HepG2 (cell line): ENCODE results near the gene ANKRD31. TPM values are rescaled to one million over a fixed set of nuclear protein-coding genes. Genes with fewer than 3 reads are reported as not detected.

Experiments
- ATAC-seq: fragments of 200-7000 bp; cut with Tn5 transposase; 3 replicates; pipeline ENCODE4 v1.9.1; 2020; ENCODE audit warnings: mild to moderate bottlenecking, moderate library complexity
- BruUV-seq: library from RNA; stranded (reverse); fragments of 400-500 nt; replicated peaks from 2 replicates; lab custom pipeline; 2021; lab: Mats Ljungman, UMichigan
- CTCF ChIA-PET: fragments of 300-600 bp; formaldehyde crosslinking; extraction: SDS; loops from one replicate; lab custom pipeline; 2021; ENCODE audit warnings: low total read pairs, inconsistent platforms, low intra/inter-chr PET ratio; lab: Yijun Ruan, JAX
- POLR2A ChIA-PET: fragments of 350-600 bp; sonication (Branson Sonifier 250); formaldehyde crosslinking; loops from one replicate; lab custom pipeline; 2020; ENCODE audit warnings: antibody characterized with exemption, inconsistent platforms; lab: Yijun Ruan, JAX
- DNase-seq: peaks from one replicate; pipeline ENCODE4 v3.0.0-alpha.2; 2015; ENCODE audit warnings: low spot score
- FAIRE-seq: peaks from 3 replicates; lab custom pipeline; 2011; peaks lifted over from hg19 to GRCh38; lab: Jason Lieb, UNC
- H2AFZ ChIP-seq: one replicate; pipeline ENCODE4 v1.6.1; 2011; ENCODE audit warnings: low read length, inconsistent platforms
- H3K27ac ChIP-seq: fragments of 300-600 bp; 3 replicates; pipeline ENCODE4 v1.8.0; 2011; ENCODE audit warnings: mixed run types, mild to moderate bottlenecking, mixed read lengths, low read length, inconsistent platforms; ENCODE audit not compliant: insufficient read depth; ENCODE audit errors: extremely low read length
- H3K27me3 ChIP-seq, 2 experiments: fragments of 200-600 bp in 1 of 2; 2 replicates in 1 of 2; 3 replicates in 1 of 2; pipeline versions ENCODE4 v1.6.0 to v1.8.0; 2011; ENCODE audit warnings: low read length in 2 of 2, mild to moderate bottlenecking in 2 of 2, moderate library complexity in 2 of 2, inconsistent platforms in 1 of 2; ENCODE audit not compliant: insufficient read depth in 2 of 2, control insufficient read depth in 1 of 2
- H3K36me3 ChIP-seq, 2 experiments: fragments of 200-600 bp in 1 of 2; replicated peaks in 1 of 2; 2 replicates in 1 of 2; 3 replicates in 1 of 2; pipeline versions ENCODE4 v1.5.1 to v1.8.0; 2011; ENCODE audit warnings: low read length in 2 of 2, inconsistent platforms in 1 of 2; ENCODE audit not compliant: insufficient read depth in 2 of 2, control insufficient read depth in 1 of 2
- H3K4me1 ChIP-seq: 2 replicates; pipeline ENCODE4 v1.5.1; 2012; ENCODE audit warnings: low read length, inconsistent platforms; ENCODE audit not compliant: insufficient read depth
- H3K4me2 ChIP-seq: 2 replicates; pipeline ENCODE4 v1.6.0; 2011; ENCODE audit warnings: low read depth, low read length, inconsistent platforms
- H3K4me3 ChIP-seq, 3 experiments: fragments of 200-600 bp in 1 of 3; sonication (generic), shearing (Covaris generic) in 1 of 3; replicated peaks in 1 of 3; 2 replicates each; pipeline ENCODE4 v1.5.1; 2011 to 2016; ENCODE audit warnings: low read length in 3 of 3, inconsistent platforms in 2 of 3, low read depth in 2 of 3, mild to moderate bottlenecking in 2 of 3, control low read depth in 1 of 3, mixed read lengths in 1 of 3; ENCODE audit not compliant: insufficient read depth in 1 of 3
- H3K79me2 ChIP-seq: one replicate; pipeline ENCODE4 v1.6.1; 2011; ENCODE audit warnings: low read length, inconsistent platforms; ENCODE audit not compliant: insufficient read depth
- H3K9ac ChIP-seq: 2 replicates; pipeline ENCODE4 v1.6.0; 2011; ENCODE audit warnings: mild to moderate bottlenecking, low read depth, low read length, inconsistent platforms; ENCODE audit not compliant: insufficient read depth
- H3K9me3 ChIP-seq: 2 replicates; pipeline ENCODE4 v1.5.1; 2012; ENCODE audit warnings: mild to moderate bottlenecking, low read length
- H4K20me1 ChIP-seq: 2 replicates; pipeline ENCODE4 v1.6.0; 2011; ENCODE audit warnings: inconsistent platforms, mild to moderate bottlenecking, low read length, moderate library complexity; ENCODE audit not compliant: insufficient read depth
- BRD4 ChIP-seq: sonication (generic); formaldehyde crosslinking; IDR thresholded peaks from 2 replicates; pipeline ENCODE4 v1.4.0; 2020; ENCODE audit warnings: missing genetic modification reagents
- CBFB ChIP-seq: sonication (generic); formaldehyde crosslinking; IDR thresholded peaks from 2 replicates; pipeline ENCODE4 v1.4.0; 2020; ENCODE audit warnings: missing genetic modification reagents
- CBX2 ChIP-seq, 2 experiments: fragments of 200-600 bp in 1 of 2; sonication (generic); formaldehyde crosslinking in 1 of 2; IDR thresholded peaks; 2 replicates each; pipeline versions ENCODE4 v1.7.0 to v1.8.1; 2018 to 2022; ENCODE audit warnings: low read depth in 2 of 2, low read length in 1 of 2, mild to moderate bottlenecking in 1 of 2, missing genetic modification reagents in 1 of 2
- EZH2 ChIP-seq: conservative IDR thresholded peaks from 2 replicates; pipeline ENCODE4 v1.6.1; 2012; ENCODE audit warnings: mild to moderate bottlenecking, low read depth, low read length, moderate library complexity
- HINFP ChIP-seq: sonication (generic); formaldehyde crosslinking; IDR thresholded peaks from 2 replicates; pipeline ENCODE4 v1.4.0; 2020; ENCODE audit warnings: low read depth, mild to moderate bottlenecking, missing genetic modification reagents
- NFYB ChIP-seq: sonication (generic); formaldehyde crosslinking; IDR thresholded peaks from 2 replicates; pipeline ENCODE4 v1.4.0; 2020; ENCODE audit warnings: missing genetic modification reagents
- RFXANK ChIP-seq: IDR thresholded peaks from 2 replicates; pipeline ENCODE4 v1.6.1; 2016
- TBX2 ChIP-seq: sonication (generic); formaldehyde crosslinking; IDR thresholded peaks from 2 replicates; pipeline ENCODE4 v1.5.0; 2020; ENCODE audit warnings: missing genetic modification reagents, mild to moderate bottlenecking, borderline replicate concordance
- XBP1 ChIP-seq: sonication (generic); formaldehyde crosslinking; IDR thresholded peaks from 2 replicates; pipeline ENCODE4 v1.5.0; 2020; ENCODE audit warnings: missing genetic modification reagents
- ZNF136 ChIP-seq: sonication (generic); formaldehyde crosslinking; IDR thresholded peaks from 2 replicates; pipeline ENCODE4 v1.8.1; 2022; ENCODE audit warnings: low read depth, mild to moderate bottlenecking, moderate library complexity, missing genetic modification reagents
- ZNF234 ChIP-seq: sonication (generic); formaldehyde crosslinking; conservative IDR thresholded peaks from 2 replicates; pipeline ENCODE4 v1.5.1; 2020; ENCODE audit warnings: mild to moderate bottlenecking, missing genetic modification reagents
- ZNF629 ChIP-seq: sonication (generic); formaldehyde crosslinking; conservative IDR thresholded peaks from 2 replicates; pipeline ENCODE4 v1.5.0; 2020; ENCODE audit warnings: missing genetic modification reagents
- ZNF710 ChIP-seq: sonication (generic); formaldehyde crosslinking; IDR thresholded peaks from 2 replicates; pipeline ENCODE4 v1.5.0; 2020; ENCODE audit warnings: mild to moderate bottlenecking, missing genetic modification reagents, borderline replicate concordance
- WGBS: methylation state at CpG from one replicate; pipeline ENCODE4 v1.1.6; 2017; ENCODE audit warnings: low lambda C conversion rate; 5-methylcytosine and 5-hydroxymethylcytosine counted together
- in situ Hi-C: cut with HindIII; loops from 2 replicates; pipeline ENCODE4 v1.10.0; 2017; ENCODE audit warnings: low pct_unique_long_range_greater_than_20kb; ENCODE audit not compliant: extremely low pct_ligation_motif_present
- intact Hi-C: fragments of 100-400 bp; cut with micrococcal nuclease; formaldehyde crosslinking; loops from one replicate; pipeline ENCODE4 v1.10.0; 2022; ENCODE audit not compliant: unreplicated experiment
- polyA plus RNA-seq, 8 experiments: library from polyadenylated mRNA; depleted of rRNA in 3 of 8; stranded (reverse) in 7 of 8; unstranded in 1 of 8; fragments of >200 nt; fragmentation: Illumina TruSeq in 4 of 8; extraction: Trizol in 4 of 8; gene quantifications; 2 replicates each; pipeline versions ENCODE4 v1.2.1 to v1.2.3, GENCODE V29; 2011 to 2016; ENCODE audit warnings: low read depth in 4 of 8, missing spikeins in 1 of 8, mixed read lengths in 1 of 8; ENCODE audit not compliant: insufficient read depth in 1 of 8
- total RNA-seq, 5 experiments: library from RNA; depleted of rRNA; stranded (reverse); fragments of >200 nt; fragmentation: Illumina TruSeq; extraction: Trizol; gene quantifications; 2 replicates each; pipeline ENCODE4 v1.2.3, GENCODE V29; 2016; ENCODE audit warnings: low read depth in 1 of 5

The ANKRD31 gene
- total and polyA plus RNA-seq, 2 of the 13 experiments (the other 11 are each of a cell fraction or from before 2014, with no cell fraction given): 0.01 to 0.09 TPM

- CTCF ChIA-PET: no interaction called here
- TF ChIP-seq RFXANK (no peak), BRD4 (no peak), ZNF234 (no peak), ZNF136 (no peak), ZNF629 (CRISPR knock-in tag) (no peak)
- TF ChIP-seq, all 625 proteins: peak for 0
- Histone ChIP-seq H3K4me2 (no peak overlapping the region), H3K4me3 (no peak overlapping the region), H3K4me1 (peaks cover 27% of the 10 kb centered on the region), H3K9ac (no peak overlapping the region), H3K36me3 (no peaks in the 10 kb centered on the region), H3K9me3 (no peaks in the 10 kb centered on the region), H2AFZ (no peak overlapping the region), H3K27ac (no peak overlapping the region), H3K27me3 (peaks cover 19 to 50% of the 10 kb centered on the region in 2 experiments), H3K79me2 (no peaks in the 10 kb centered on the region), H4K20me1 (no peaks in the 10 kb centered on the region)
- ATAC-seq (no peak), DNase-seq (peak; percentile 24), FAIRE-seq (no peak)
- POLR2A ChIA-PET: no interaction called here
- WGBS: 60% methylated on average over 1 of the region's 1 CpG
- in situ Hi-C loops (loop anchor here (10.0 kb wide), 1 partner anchor 209 kb away; no protein-coding TSS in a partner anchor), intact Hi-C loops (loop anchor here (10.0 kb wide), 1 partner anchor 179 kb away; the partner anchor contains the start of gene ANKRD31)
- BruUV-seq: no TSS peak
Measured at GRCh38 chr5:75055727-75056144, 180.9 kb downstream of the ANKRD31 start.

GRCh38 chr5:75054134-75054930, 182.3 kb downstream of the ANKRD31 start:
- Histone ChIP-seq H3K9ac (peak overlapping the region; percentile 24; the same call in 1 of the 2 replicates), H3K4me2 (peak overlapping the region; percentile 83), H2AFZ (no peak overlapping the region), H3K36me3 (no peaks in the 10 kb centered on the region), H3K27me3 (peaks cover 19 to 53% of the 10 kb centered on the region in 2 experiments), H3K4me3 (peak overlapping the region; percentile 54 to 75 (median 68); a peak in 5 of 6 replicates), H3K27ac (no peak overlapping the region), H4K20me1 (no peaks in the 10 kb centered on the region), H3K9me3 (no peaks in the 10 kb centered on the region), H3K4me1 (peaks cover 27% of the 10 kb centered on the region), H3K79me2 (no peaks in the 10 kb centered on the region)
- POLR2A ChIA-PET: interaction anchor here (1.3 kb wide), 1 partner anchor 182 kb away, joined by 3 read pairs; the partner anchor contains the start of gene ANKRD31
- no peak for FAIRE-seq
- CTCF ChIA-PET: interaction anchor here (1.5 kb wide), 1 partner anchor 211 kb away, joined by 3 read pairs; no protein-coding TSS in a partner anchor
- intact Hi-C loops (loop anchor here (5.0 to 10.0 kb wide), 2 partner anchors 107 to 180 kb away; partner anchors contain the start of gene ANKRD31), in situ Hi-C loops (loop anchor here (10.0 kb wide), 1 partner anchor 210 kb away; no protein-coding TSS in a partner anchor)
- no peak for DNase-seq
- no TSS peak for BruUV-seq
- peak; percentile 5 for ATAC-seq
- 48% methylated on average over 13 of the region's 28 CpGs for WGBS
- TF ChIP-seq EZH2 (0 out of 2 replicates have a peak, but pooled peaks have one; percentile 64), ZNF710 (CRISPR knock-in tag) (peak; percentile 52; the same call in 1 of the 2 replicates), NFYB (CRISPR knock-in tag) (0 out of 2 replicates have a peak, but pooled peaks have one; percentile 2), CBFB (CRISPR knock-in tag) (0 out of 2 replicates have a peak, but pooled peaks have one; percentile 8), HINFP (CRISPR knock-in tag) (no peak), TBX2 (no peak), CBX2 (IDR thresholded peaks at IDR 0.05; ENCODE audit: low read depth, low read length) (0 out of 2 replicates have a peak, but pooled peaks have one; percentile 33), CBX2 (CRISPR knock-in tag; IDR thresholded peaks at IDR 0.05; ENCODE audit: low read depth) (no peak), XBP1 (CRISPR knock-in tag) (no peak)
